ENCODE data around the gene TES. TPM values are rescaled to one million over a fixed set of nuclear protein-coding genes. Genes with fewer than 3 reads are reported as not detected.

Gene TES
- total RNA-seq, 1 experiment from 2014 or later = 126 TPM

- H3K27ac Mint-ChIP-seq (ENCODE audit: unreplicated experiment) = no peak overlapping the region
- peaks cover 2% of the 10 kb centered on the region for H3K4me1 Mint-ChIP-seq (ENCODE audit: low read depth, unreplicated experiment)
- H3K27me3 Mint-ChIP-seq (ENCODE audit: unreplicated experiment) = no peaks in the 10 kb centered on the region
- CTCF ChIA-PET = no interaction called here
- no peaks in the 10 kb centered on the region for H3K36me3 Mint-ChIP-seq (ENCODE audit: insufficient read depth, unreplicated experiment)
- peaks cover 3% of the 10 kb centered on the region for H3K9me3 Mint-ChIP-seq (ENCODE audit: low read depth, unreplicated experiment)
- DNase-seq = no peak
- no TSS peak for BruUV-seq (replicated peaks)
- TF ChIP-seq, protein P1, sequence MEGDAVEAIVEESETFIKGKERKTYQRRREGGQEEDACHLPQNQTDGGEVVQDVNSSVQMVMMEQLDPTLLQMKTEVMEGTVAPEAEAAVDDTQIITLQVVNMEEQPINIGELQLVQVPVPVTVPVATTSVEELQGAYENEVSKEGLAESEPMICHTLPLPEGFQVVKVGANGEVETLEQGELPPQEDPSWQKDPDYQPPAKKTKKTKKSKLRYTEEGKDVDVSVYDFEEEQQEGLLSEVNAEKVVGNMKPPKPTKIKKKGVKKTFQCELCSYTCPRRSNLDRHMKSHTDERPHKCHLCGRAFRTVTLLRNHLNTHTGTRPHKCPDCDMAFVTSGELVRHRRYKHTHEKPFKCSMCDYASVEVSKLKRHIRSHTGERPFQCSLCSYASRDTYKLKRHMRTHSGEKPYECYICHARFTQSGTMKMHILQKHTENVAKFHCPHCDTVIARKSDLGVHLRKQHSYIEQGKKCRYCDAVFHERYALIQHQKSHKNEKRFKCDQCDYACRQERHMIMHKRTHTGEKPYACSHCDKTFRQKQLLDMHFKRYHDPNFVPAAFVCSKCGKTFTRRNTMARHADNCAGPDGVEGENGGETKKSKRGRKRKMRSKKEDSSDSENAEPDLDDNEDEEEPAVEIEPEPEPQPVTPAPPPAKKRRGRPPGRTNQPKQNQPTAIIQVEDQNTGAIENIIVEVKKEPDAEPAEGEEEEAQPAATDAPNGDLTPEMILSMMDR (IDR thresholded peaks at IDR 0.05; ENCODE audit: unreplicated experiment) = no peak
- H3K4me3 Mint-ChIP-seq (ENCODE audit: low read depth, unreplicated experiment) = no peak overlapping the region
- intact Hi-C loops (cut with micrococcal nuclease; ENCODE audit: unreplicated experiment) = no loop called here
These were observed 68.9 kb downstream of the TES start for GRCh38 chr7:116279217-116279616.

GRCh38 chr7:116280803-116281202 is 70.5 kb downstream of the TES start:
- DNase-seq = no peak
- TF ChIP-seq, protein P1 (IDR thresholded peaks at IDR 0.05; ENCODE audit: unreplicated experiment) = no peak
- Mint-ChIP-seq H3K27ac (ENCODE audit: unreplicated experiment) (no peak overlapping the region), H3K4me3 (ENCODE audit: low read depth, unreplicated experiment) (no peak overlapping the region), H3K9me3 (ENCODE audit: low read depth, unreplicated experiment) (peaks cover 3% of the 10 kb centered on the region), H3K27me3 (ENCODE audit: unreplicated experiment) (no peaks in the 10 kb centered on the region), H3K4me1 (ENCODE audit: low read depth, unreplicated experiment) (no peaks in the 10 kb centered on the region), H3K36me3 (ENCODE audit: insufficient read depth, unreplicated experiment) (no peaks in the 10 kb centered on the region)
- BruUV-seq (replicated peaks) = no TSS peak
- intact Hi-C loops (cut with micrococcal nuclease; ENCODE audit: unreplicated experiment) = no loop called here
- CTCF ChIA-PET = no interaction called here

DNA sequence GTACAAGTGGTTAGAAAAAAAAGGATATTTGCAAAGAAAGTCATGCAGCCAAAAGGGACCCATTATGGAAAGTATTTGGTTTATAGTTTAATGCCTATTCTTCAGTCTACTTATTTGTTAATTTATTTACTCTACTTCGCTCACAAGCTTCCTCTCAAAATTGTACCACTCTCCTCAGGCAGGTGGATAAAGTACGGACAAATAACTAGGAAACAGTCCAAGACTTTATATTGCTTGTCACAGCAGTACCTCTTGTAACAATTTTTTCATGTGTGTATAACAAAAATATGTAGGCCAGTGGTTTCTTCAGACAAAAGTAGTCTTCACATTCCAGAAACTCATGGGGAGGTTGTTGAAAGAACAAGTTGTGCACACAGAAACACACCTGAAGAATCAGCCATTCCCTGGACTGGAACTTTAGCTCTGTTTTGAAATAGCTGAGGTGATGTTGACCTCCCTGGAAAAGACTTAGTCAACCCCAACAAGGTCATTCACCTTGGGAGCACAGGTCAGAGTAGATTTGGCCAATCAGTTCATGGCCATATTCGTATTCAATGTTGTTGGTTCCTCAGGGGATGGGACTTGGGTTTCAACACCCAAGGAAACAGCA is 73.4 kb downstream of the TES start:
- DNase-seq = no peak
- peaks cover 14% of the 10 kb centered on the region for H3K4me1 Mint-ChIP-seq (ENCODE audit: low read depth, unreplicated experiment)
- no peaks in the 10 kb centered on the region for H3K36me3 Mint-ChIP-seq (ENCODE audit: insufficient read depth, unreplicated experiment)
- intact Hi-C loops (cut with micrococcal nuclease; ENCODE audit: unreplicated experiment) = no loop called here
- TF ChIP-seq, protein P1 (IDR thresholded peaks at IDR 0.05; ENCODE audit: unreplicated experiment) = no peak
- no peaks in the 10 kb centered on the region for H3K27me3 Mint-ChIP-seq (ENCODE audit: unreplicated experiment)
- no peaks in the 10 kb centered on the region for H3K9me3 Mint-ChIP-seq (ENCODE audit: low read depth, unreplicated experiment)
- H3K4me3 Mint-ChIP-seq (ENCODE audit: low read depth, unreplicated experiment) = no peak overlapping the region
- H3K27ac Mint-ChIP-seq (ENCODE audit: unreplicated experiment) = no peak overlapping the region
- CTCF ChIA-PET = no interaction called here
- no TSS peak for BruUV-seq (replicated peaks)

DNA sequence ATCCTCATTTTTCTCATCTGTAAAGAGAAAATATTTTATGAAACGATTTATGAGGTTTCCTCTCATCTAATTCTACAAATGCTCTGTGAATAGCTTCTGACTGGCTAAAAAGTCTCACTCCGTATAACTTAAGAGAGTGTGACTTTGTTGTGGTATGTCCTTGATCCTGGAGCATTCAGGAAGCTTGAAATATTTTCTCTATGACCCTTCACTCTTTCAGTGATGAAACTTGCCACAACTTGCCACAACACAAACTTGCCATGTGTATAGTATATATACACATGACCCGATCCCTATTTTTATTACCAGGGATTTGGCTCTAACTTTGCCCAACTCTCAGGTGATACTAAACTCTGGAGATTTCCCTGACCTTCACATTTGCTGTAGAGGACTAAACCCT is 74.1 kb downstream of the TES start:
- intact Hi-C loops (cut with micrococcal nuclease; ENCODE audit: unreplicated experiment) = no loop called here
- Mint-ChIP-seq H3K9me3 (ENCODE audit: low read depth, unreplicated experiment) (no peaks in the 10 kb centered on the region), H3K27me3 (ENCODE audit: unreplicated experiment) (no peaks in the 10 kb centered on the region), H3K27ac (ENCODE audit: unreplicated experiment) (no peak overlapping the region), H3K4me1 (ENCODE audit: low read depth, unreplicated experiment) (peaks cover 14% of the 10 kb centered on the region), H3K4me3 (ENCODE audit: low read depth, unreplicated experiment) (no peak overlapping the region), H3K36me3 (ENCODE audit: insufficient read depth, unreplicated experiment) (no peaks in the 10 kb centered on the region)
- TF ChIP-seq, protein P1 (IDR thresholded peaks at IDR 0.05; ENCODE audit: unreplicated experiment) = no peak
- no TSS peak for BruUV-seq (replicated peaks)
- CTCF ChIA-PET = no interaction called here
- DNase-seq = no peak
